ENCODE results near the gene EPHB1. TPM values are rescaled to one million over a fixed set of nuclear protein-coding genes. Genes with fewer than 3 reads are reported as not detected.

Gene EPHB1
- total RNA-seq, 4 donors from 2014 or later, result 2.6 to 5.3 (median 3.1) TPM; not detected in 1

DNA sequence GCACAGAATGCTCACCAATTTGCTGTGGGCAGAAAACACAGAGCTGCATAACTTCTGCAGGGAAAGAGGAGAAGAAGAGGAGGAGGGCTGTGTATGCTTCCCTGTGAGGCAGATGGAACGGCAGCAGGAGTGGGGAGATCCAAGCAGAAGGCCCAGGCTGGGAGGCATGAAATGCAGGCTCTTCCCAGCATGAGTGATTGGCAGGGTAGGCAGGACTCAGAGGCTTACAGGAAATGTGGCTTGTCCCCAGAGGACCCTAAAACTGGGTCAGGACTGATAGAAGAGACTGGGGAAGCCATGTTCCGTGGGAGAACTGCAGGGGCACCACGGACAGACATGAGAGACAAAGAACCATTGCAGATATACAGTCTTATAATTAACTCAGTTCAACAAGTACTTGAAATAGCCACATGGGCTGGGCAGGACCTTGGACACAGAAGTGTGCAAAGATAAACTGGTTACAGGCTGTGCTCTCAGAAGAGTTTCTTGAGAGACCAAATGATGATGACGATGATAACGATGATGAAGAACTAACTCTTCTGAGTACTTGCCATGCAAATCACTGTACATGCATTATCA lies 286.9 kb downstream of the EPHB1 start:
- H3K36me3 ChIP-seq, result no peaks in the 10 kb centered on the region
- H3K27ac ChIP-seq, result no peak overlapping the region
- DNase-seq, result no peak
- TF ChIP-seq CTCF (IDR thresholded peaks at IDR 0.05), result no peak
- no peak for TF ChIP-seq POLR2A (IDR thresholded peaks at IDR 0.05)
- H3K4me3 ChIP-seq, result no peak overlapping the region
- no peaks in the 10 kb centered on the region for H3K27me3 ChIP-seq
- H3K9me3 ChIP-seq, result no peaks in the 10 kb centered on the region
- intact Hi-C loops (cut with DNase I; ENCODE audit: low total_unique reads), result no loop called here
- H3K4me1 ChIP-seq, result no peaks in the 10 kb centered on the region

- no peaks in the 10 kb centered on the region for H3K36me3 ChIP-seq
- TF ChIP-seq CTCF (IDR thresholded peaks at IDR 0.05) (no peak), POLR2A (IDR thresholded peaks at IDR 0.05) (no peak)
- no peak overlapping the region for H3K27ac ChIP-seq
- intact Hi-C loops (cut with DNase I; ENCODE audit: low total_unique reads), result no loop called here
- no peaks in the 10 kb centered on the region for H3K27me3 ChIP-seq
- DNase-seq, result no peak
- no peak overlapping the region for H3K4me3 ChIP-seq
- no peaks in the 10 kb centered on the region for H3K4me1 ChIP-seq
- no peaks in the 10 kb centered on the region for H3K9me3 ChIP-seq
Measured at GRCh38 chr3:135082706-135083105, 287.6 kb downstream of the EPHB1 start.

DNA sequence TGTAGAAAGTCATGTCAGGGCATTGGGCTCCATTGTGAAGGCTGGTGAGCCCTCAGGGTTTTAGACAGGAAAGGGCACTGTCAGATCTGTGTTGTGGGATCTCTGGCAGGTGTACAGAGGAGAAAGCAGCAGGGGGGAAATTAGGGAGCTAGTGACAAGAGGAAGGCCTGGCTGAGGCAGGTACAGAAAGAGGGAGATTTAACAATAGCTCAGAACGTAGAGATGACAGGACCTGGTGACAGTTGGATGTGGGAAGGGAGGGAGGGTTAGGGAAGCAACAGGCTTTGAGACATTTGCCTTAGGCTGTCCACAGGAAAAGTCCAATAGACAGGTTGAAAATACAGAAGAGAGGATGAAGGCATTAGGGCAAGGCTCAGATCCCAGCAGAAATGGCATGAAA lies 288.1 kb downstream of the EPHB1 start:
- intact Hi-C loops (cut with DNase I; ENCODE audit: low total_unique reads), result no loop called here
- Histone ChIP-seq H3K4me3 (no peak overlapping the region), H3K4me1 (no peaks in the 10 kb centered on the region), H3K36me3 (no peaks in the 10 kb centered on the region), H3K27me3 (no peaks in the 10 kb centered on the region), H3K9me3 (no peaks in the 10 kb centered on the region), H3K27ac (no peak overlapping the region)
- no peak for DNase-seq
- TF ChIP-seq CTCF (IDR thresholded peaks at IDR 0.05) (no peak), POLR2A (IDR thresholded peaks at IDR 0.05) (no peak)

- no peak for DNase-seq
- H3K4me1 ChIP-seq, result no peaks in the 10 kb centered on the region
- intact Hi-C loops (cut with DNase I; ENCODE audit: low total_unique reads), result no loop called here
- H3K4me3 ChIP-seq, result no peak overlapping the region
- no peak overlapping the region for H3K27ac ChIP-seq
- no peaks in the 10 kb centered on the region for H3K36me3 ChIP-seq
- no peaks in the 10 kb centered on the region for H3K27me3 ChIP-seq
- no peaks in the 10 kb centered on the region for H3K9me3 ChIP-seq
- TF ChIP-seq CTCF (IDR thresholded peaks at IDR 0.05) (no peak), POLR2A (IDR thresholded peaks at IDR 0.05) (no peak)
Measured at GRCh38 chr3:135083756-135084155, 288.7 kb downstream of the EPHB1 start.

DNA sequence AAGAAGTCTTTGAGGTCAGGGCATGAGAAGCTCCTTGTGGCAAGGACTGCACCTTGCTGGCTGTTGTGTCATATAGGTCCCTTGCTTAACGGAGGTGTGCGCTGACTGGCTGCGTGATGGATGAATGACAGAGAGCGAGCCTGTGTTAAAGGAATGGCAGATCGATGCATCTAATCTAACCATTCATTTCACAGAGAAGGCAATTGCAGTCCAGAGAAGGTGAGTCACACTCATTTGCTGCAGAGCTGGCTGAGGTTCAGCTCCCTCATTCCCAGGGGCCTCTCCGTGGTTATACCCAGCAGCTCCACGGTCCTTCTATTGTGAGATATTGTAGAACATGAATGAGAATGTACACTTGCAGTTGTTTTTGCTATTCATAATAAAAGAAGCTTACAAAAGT lies 289.3 kb downstream of the EPHB1 start:
- no peak overlapping the region for H3K27ac ChIP-seq
- DNase-seq, result no peak
- intact Hi-C loops (cut with DNase I; ENCODE audit: low total_unique reads), result no loop called here
- H3K36me3 ChIP-seq, result no peaks in the 10 kb centered on the region
- no peaks in the 10 kb centered on the region for H3K4me1 ChIP-seq
- no peaks in the 10 kb centered on the region for H3K27me3 ChIP-seq
- no peaks in the 10 kb centered on the region for H3K9me3 ChIP-seq
- TF ChIP-seq CTCF (IDR thresholded peaks at IDR 0.05) (no peak), POLR2A (IDR thresholded peaks at IDR 0.05) (no peak)
- no peak overlapping the region for H3K4me3 ChIP-seq

Measured in uterus (tissue), 4 donors.